NCI-H774 (cell line): Measurements from ENCODE around the gene SYNGR1.
"Not testable (repeated sequence)": the region's sequence is repeated elsewhere in the genome, so short reads cannot be mapped to it uniquely, and the experiment has no call there.

Experiments
- DNase-seq: peaks from one replicate; lab custom pipeline; 2025; lab: John Stamatoyannopoulos, UW

SYNGR1 gene

DNA sequence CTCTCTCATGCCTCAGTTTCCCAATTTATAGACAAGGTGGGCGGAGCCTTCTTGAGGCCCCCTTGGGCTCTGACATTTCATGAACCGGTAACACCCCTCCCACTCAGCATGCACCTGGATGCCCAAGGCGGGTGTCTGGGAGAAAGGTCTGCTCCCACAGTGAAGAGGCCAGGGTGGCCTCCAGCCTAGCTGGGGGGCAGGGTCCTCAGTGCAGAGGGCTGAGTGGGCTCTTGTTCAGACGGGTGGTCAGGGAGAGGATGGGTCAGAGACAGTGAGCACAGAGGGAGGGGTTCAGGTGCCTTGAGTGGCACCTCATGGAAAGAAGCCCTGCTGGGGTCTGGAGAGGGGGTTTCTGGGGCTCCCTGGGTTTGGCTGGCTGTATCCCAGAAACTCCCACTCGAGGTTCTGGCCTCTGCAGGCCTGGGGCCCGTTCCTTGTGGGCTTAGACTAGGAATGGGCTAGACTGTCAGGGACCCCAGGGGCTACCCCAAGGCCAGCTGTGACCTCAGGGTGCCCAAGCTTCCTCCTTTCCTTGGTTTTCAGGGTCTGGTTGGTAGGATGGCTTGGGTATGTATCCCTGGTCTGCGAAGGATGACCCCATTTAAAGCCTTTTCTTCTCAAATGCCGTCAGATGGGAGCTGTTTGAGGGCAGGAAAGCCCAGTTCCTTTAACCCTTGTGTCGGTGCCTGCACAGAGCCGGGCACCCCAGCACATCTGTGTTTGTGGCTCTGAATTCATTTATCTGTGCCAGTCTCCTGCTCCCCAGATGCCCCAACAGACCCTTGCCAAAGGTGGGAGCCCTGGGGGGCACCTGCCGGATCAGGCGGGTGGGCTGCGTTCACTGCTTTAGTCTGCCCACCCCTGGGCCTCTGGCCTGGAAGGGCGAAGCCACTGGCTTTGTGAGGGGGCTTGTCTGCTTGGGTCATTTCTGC lies 1.2 kb downstream of the SYNGR1 start:
- DNase-seq: no peak

GRCh38 chr22:39351689-39352214 lies 2.0 kb downstream of the SYNGR1 start:
- no peak for DNase-seq

DNA sequence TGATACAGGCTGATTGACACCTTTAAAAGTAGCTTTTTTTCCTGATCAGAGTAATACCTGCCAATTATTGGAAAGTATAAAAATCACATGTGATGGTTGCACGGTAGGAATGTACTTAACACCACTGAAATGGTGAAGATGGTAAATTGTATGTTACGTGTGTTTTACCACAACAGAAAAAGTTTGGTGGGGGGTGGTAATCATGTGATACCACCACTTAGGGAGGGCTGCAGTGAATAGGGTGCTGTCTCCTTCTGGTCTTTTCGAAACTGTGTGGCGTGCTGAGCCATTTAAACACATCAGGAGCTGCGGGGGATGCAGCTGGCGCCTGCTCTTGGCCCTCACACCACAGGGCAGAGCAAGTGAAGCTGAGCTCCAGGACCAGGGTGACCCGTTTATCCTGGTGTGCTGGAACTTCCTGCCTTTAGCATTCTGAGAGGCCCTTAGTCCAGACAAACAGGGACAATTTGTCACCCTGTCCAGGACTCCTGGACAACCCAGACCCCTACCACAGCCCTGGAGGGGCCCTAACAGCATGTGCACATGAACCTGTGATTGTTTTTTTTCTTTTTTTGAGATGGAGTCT lies 2.6 kb downstream of the SYNGR1 start:
- no peak for DNase-seq

DNA sequence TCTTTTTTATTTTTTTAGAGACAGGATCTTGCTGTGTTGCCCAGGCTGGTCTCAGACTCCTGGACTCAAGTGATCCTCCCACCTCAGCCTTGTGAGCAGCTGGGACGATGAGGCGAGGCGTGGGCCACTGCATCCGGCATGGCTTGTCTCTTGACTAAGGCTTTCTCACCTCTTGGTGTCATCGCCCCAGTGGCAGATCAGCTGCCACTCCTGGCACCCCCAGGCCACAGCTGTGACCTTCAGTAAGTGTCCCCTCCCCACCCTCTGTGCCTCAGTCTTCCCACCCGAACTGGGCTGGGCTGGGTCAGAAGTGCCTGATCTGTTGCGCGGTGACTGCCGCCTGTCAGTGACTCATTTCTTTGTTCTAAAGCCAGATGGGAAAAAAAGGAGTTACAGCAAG lies 3.6 kb downstream of the SYNGR1 start:
- DNase-seq: no peak

GRCh38 chr22:39355080-39355479 lies 5.3 kb downstream of the SYNGR1 start:
- DNase-seq: no peak

DNA sequence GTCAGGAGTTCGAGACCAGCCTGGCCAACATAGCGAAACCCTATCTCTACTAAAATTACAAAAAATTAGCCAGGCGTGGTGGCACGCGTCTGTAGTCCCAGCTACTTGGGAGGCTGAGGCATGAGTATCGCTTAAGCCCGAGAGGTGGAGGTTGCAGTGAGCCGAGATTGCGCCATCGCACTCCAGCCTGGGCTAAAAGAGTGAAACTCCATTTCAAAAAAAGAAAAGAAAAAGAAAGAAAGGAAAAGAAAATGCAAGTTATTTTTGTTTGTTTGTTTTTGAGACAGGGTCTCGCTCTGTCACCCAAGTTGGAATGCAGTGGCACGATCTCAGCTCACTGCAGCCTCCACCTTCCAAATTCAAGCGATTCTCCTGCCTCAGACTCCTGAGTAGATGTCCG lies 6.0 kb downstream of the SYNGR1 start:
- not testable (repeated sequence) for DNase-seq

DNA sequence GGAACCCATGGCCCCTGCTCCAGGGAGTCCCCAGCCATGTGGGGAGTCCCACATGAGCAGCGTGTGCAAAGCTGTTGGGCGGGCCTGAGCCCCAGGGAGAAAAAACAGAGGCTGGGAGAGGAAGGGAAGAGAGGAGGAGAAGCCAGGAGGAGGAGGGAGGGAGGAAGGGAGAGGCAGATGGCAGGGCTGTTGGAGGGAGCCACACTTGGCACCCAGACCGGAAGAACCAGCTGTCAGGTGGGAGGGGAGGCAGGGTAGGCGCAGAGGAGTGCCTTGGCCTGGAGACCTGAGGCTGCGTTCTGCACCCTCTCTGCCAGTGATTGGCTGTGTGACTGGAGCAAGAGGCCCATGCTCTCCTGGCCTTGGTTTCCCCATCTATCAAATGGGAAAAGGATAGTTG lies 6.7 kb downstream of the SYNGR1 start:
- DNase-seq: no peak

DNA sequence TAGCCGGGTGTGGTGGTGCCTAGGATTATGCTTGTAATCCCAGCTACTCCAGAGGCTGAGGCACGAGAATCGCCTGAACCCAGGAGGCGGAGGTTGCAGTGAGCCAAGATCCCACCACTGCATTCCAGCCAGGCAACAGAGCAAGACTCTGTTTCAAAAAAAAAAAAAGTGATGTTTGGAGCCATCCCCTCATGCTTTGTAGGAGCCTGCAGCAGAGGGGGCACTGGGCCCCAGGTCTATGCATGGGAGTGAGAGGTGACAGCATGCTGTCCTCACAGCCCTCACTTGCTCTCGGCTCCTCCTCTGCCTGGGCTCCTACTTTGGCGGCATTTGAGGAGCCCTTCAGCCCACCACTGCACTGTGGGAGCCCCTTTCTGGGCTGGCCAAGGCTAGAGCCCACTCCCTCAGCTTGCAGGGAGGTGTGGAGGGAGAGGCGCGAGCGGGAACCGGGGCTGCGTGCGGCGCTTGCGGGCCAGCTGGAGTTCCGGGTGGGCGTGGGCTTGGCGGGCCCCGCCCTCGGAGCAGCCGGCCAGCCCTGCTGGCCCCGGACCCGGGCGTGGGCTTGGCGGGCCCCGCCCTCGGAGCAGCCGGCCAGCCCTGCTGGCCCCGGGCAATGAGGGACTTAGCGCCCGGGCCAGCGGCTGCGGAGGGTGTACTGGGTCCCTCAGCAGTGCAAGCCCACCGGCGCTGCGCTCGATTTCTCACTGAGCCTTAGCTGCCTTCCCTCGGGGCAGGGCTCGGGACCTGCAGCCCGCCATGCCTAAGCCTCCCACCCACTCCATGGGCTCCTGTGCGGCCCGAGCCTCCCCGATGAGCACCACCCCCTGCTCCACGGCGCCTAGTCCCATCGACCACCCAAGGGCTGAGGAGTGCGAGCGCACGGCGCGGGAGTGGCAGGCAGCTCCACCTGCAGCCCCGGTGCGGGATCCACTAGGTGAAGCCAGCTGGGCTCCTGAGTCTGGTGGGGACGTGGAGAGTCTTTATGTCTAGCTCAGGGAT lies 7.6 kb downstream of the SYNGR1 start:
- not testable (repeated sequence) for DNase-seq

- DNase-seq: not testable (repeated sequence)
Measured at GRCh38 chr22:39358197-39358596, 8.4 kb downstream of the SYNGR1 start.

- no peak for DNase-seq
Measured at GRCh38 chr22:39359659-39360195, 9.9 kb downstream of the SYNGR1 start.

DNA sequence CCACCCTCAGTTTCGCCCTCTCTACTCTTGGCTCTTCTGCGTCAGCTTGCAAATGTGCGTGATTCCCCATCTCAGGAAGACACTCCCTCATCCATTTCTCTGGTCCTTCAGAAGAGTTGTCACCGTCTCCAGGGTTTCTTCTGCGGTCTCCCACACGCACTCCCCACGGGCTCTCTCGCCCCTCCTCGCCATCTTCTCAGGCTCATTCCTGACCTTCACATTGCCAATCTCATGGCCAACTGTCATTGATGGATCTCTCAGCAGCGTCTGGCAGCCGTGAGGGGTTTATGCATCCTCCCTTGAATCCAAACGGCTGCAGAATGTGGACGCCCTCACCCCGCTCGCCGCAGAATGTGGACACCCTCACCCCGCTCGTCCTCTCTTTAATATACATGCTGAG lies 10.5 kb downstream of the SYNGR1 start:
- no peak for DNase-seq

- DNase-seq: no peak
Measured at GRCh38 chr22:39360674-39361413, 11.1 kb downstream of the SYNGR1 start.

GRCh38 chr22:39361496-39361895 lies 11.7 kb downstream of the SYNGR1 start:
- DNase-seq: no peak

GRCh38 chr22:39362271-39362670 lies 12.5 kb downstream of the SYNGR1 start:
- DNase-seq: no peak

- DNase-seq: no peak
Measured at GRCh38 chr22:39362932-39363331, 13.1 kb downstream of the SYNGR1 start.

GRCh38 chr22:39363751-39364515 lies 14.1 kb downstream of the SYNGR1 start:
- DNase-seq: no peak

DNA sequence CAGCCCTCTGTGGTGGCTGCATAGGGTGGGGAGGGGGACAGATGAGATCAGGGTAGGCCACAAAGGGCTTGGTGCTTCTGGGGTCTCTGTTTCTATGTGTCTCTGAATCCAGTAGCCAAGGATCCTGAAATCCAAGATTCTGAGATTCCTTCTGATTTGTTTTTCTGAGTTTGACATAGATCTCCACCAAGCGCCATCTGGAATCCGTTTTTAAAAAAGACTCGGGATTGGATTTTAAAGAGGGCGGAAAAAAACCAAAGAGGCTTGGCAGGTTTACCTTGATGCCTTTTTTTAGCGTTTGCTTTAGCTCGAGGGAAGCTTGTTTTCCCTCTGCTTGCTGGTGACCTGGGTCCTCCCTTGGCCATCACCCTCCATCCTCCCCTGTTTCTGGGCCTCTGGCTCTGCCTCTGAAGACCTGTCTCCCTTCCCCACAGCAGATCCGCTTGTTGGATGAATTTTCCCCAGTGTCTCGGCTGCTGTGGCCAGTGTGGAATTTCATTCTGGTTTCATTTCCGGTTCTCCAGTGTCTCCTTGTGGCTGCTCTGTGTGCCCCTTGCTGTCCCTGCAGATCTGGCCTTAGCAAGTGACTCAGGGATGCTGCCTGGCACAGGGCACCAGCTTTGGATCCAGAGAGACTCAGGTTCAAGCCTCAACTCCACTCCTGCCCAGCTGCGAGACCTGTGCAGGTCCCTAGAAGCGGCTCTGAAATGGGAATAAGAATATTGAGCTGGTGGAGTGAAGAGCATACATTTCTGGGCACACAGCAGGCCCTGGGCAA lies 15.1 kb downstream of the SYNGR1 start:
- DNase-seq: no peak

DNA sequence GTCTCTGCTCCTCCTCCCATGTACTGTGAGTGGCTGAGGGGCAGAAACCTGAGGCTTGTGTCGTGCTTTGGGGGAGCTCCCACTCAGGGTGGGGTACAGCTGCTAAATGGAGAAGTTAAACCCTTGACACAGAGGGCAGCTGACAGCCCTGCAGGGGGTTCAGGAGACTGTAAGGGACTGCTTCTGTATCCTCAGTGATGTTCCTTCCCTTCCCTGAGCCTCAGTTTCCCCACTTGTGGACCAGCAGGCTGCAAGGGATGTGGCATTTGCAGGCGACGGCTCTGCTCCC lies 15.6 kb downstream of the SYNGR1 start:
- DNase-seq: no peak

DNA sequence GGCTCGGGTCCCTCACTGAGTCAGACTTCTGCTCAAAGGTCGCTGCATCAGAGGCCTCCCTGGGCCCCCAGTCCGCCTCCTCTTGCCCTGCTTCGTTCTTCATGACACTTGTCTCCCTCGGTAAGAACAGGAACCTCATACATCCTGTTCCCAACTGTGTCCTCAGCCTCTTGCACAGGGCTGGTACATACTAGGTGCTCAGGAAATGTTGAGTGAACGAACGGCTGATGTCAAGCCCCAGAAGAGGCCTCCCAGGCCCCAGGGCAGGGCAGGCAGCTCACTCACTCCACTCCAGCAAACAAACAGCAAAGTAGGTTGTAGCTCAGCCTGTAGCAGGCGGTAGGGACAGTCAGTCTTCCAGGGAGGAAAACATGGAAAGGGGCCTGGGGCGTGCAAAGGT lies 17.2 kb downstream of the SYNGR1 start:
- no peak for DNase-seq

DNA sequence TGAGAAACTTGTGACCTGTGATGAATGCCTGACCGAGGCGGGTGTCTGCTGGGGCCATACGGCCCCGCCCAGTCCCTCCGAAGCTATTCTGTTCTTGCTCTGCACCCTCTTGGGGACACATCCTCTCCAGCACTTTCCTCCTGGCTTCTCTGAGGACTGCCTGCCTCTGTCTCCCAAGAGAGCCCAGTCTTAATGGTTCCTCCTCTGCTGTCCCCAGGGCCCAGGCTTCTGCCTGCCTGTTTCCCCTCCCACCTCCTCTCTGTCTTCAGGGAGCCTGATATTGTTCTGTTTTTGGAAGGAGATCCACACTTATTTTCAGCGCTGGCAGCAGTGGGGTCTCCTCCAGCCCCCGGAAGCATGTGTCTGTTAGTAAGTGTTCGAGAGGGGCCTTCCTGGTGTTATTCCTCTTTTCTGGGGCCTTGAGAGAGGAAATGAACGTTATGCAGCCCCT lies 18.7 kb downstream of the SYNGR1 start:
- no peak for DNase-seq
